ENCODE results near the gene DQX1. TPM values are rescaled to one million over a fixed set of nuclear protein-coding genes. Genes with fewer than 3 reads are reported as not detected.

The DQX1 gene
- total and polyA plus RNA-seq, 2 donors: 0.14 to 0.78 TPM

DNA sequence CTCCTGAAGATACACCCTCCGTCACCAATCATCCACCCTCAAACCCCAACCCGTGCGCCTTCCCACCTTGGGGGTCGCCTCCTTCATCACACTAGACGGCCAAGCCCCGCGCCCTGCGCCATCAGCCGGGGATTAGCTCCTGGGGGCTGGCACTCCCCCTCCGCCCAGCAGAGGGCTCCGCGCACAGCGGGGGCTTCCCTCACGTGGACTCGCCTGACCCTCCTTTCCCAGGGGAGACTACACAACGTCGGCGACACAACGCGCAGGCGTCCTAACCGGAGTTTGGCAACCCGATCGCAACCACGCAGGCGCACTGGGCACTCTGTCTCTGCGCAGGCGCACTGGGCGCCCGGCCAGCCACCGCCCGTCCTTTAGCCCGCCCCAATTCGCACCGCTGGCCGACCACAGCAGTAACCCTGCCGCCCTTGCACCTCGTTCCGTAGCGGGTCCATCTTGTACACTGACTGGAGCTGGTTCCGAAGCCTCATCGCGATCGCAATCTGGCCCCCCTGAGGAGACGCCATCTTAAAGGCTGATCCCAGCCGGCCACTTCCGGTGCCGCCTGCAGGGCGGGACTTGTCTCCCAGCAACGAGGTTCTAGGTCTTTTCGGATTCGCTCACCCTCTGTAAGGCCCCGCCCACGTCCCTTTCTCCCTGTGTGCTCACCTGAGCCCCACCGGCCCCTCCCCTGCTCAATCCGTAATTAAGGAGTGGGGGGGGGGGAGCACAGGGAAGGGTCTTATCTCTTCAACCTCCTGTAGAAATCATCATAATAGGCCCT lies 18.7 kb downstream of the DQX1 start, which contains the start of gene PCGF1:
Gene PCGF1 (minus strand): TSS at position 551 of the 781 bp plus-strand sequence. CDS start 27 bp downstream, at position 524.
- Histone ChIP-seq H3K4me3 (ENCODE audit: low read length in 2 of 2) (peak within 1 kb of the TSS; percentile 76 to 95), H3K4me1 (ENCODE audit: control insufficient read depth in 2 of 2, insufficient read depth in 2 of 2, low read length in 2 of 2) (peaks cover 21 to 36% of the 10 kb centered on the region in 2 donors), H3K9me3 (ENCODE audit: control insufficient read depth in 2 of 2, insufficient read depth in 1 of 2, low read length in 1 of 2) (peaks cover 0 to 2% of the 10 kb centered on the region in 2 donors), H3K27me3 (ENCODE audit: control insufficient read depth in 2 of 2, insufficient read depth in 1 of 2, low read length in 1 of 2) (peaks cover 61 to 83% of the 10 kb centered on the region in 2 donors), H3K27ac (ENCODE audit: low read depth in 1 of 2, low read length in 1 of 2) (peak within 1 kb of the TSS; percentile 98), H3K36me3 (ENCODE audit: control insufficient read depth in 2 of 2, insufficient read depth in 2 of 2, low read length in 1 of 2) (peaks cover 13 to 15% of the 10 kb centered on the region in 2 donors)
- WGBS: 1% methylated on average over 56 of the region's 56 CpGs
- DNase-seq (ENCODE audit: low read depth in 6 of 9, low spot score in 9 of 9): peak; percentile 98 to 100 (median 99)

DNA sequence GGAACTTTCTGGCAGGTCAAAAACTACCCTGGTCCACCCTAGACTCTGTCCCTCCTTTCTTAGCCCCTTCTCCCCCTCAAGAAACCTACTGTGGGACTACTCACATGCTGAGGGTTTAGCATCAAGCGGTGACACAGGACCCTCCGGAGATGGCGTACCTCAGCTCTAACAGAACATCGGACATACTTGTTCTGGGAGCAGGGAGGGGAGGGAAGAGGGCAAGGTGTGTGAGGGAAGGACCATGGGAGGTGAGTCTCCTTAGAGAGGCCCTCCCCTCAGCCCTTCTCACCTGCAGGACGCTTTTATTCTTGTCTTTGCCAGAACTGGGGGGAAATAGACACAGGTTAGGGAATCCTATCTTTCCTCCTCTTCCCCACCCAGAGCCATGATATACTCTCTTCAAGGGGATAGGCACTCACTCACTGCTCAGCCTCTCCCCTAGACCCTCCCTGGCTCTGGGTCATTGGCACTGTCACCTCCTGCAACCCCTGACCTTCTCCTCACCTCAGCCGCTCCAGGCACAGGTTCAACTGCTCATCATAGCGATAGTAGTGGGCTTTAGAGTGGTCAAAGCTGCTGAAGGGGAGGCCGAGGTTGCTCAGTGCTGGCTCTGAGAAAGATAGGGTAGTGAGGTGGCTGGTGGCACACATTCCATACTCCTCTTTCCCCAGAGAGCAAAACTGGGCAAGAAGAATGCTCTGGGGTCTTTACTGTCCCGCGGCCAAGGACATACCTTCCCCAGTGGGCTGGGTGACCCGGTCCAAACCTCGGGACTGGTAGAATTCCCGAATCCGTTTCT lies 20.4 kb downstream of the DQX1 start:
- WGBS: over 99% methylated on average over 14 of the region's 14 CpGs
- no peak for DNase-seq (ENCODE audit: low read depth in 6 of 9, low spot score in 9 of 9)
- Histone ChIP-seq H3K4me3 (ENCODE audit: low read length in 2 of 2) (no peak overlapping the region), H3K9me3 (ENCODE audit: control insufficient read depth in 2 of 2, insufficient read depth in 1 of 2, low read length in 1 of 2) (peaks cover 0 to 2% of the 10 kb centered on the region in 2 donors), H3K4me1 (ENCODE audit: control insufficient read depth in 2 of 2, insufficient read depth in 2 of 2, low read length in 2 of 2) (peaks cover 21 to 41% of the 10 kb centered on the region in 2 donors), H3K27me3 (ENCODE audit: control insufficient read depth in 2 of 2, insufficient read depth in 1 of 2, low read length in 1 of 2) (peaks cover 65 to 83% of the 10 kb centered on the region in 2 donors), H3K36me3 (ENCODE audit: control insufficient read depth in 2 of 2, insufficient read depth in 2 of 2, low read length in 1 of 2) (peaks cover 13 to 15% of the 10 kb centered on the region in 2 donors), H3K27ac (ENCODE audit: low read depth in 1 of 2, low read length in 1 of 2) (no peak overlapping the region)

DNA sequence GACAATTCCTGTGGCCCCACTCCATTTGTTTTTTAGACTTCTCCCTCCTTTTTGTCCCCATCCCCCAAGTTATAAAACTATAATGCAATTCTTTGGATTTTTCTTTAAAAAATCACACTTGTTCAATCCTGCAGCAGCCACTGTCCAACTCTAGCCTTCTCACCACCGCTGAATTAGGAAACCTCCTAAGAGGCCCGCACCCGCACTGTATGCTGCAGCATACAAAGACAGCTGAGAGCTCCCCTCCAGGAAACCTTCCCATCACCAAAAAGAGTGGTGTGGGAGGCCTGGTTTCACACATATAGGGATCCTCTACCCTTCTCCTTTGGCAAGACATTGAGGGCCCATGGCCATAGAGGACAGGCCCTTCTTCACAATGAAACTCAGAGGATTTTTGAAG lies 21.4 kb downstream of the DQX1 start:
- Histone ChIP-seq H3K27me3 (ENCODE audit: control insufficient read depth in 2 of 2, insufficient read depth in 1 of 2, low read length in 1 of 2) (peaks cover 66 to 83% of the 10 kb centered on the region in 2 donors), H3K27ac (ENCODE audit: low read depth in 1 of 2, low read length in 1 of 2) (no peak overlapping the region), H3K9me3 (ENCODE audit: control insufficient read depth in 2 of 2, insufficient read depth in 1 of 2, low read length in 1 of 2) (peaks cover 0 to 2% of the 10 kb centered on the region in 2 donors), H3K36me3 (ENCODE audit: control insufficient read depth in 2 of 2, insufficient read depth in 2 of 2, low read length in 1 of 2) (peaks cover 13 to 15% of the 10 kb centered on the region in 2 donors), H3K4me1 (ENCODE audit: control insufficient read depth in 2 of 2, insufficient read depth in 2 of 2, low read length in 2 of 2) (peaks cover 21 to 45% of the 10 kb centered on the region in 2 donors), H3K4me3 (ENCODE audit: low read length in 2 of 2) (no peak overlapping the region)
- WGBS: 98% methylated on average over 3 of the region's 3 CpGs
- DNase-seq (ENCODE audit: low read depth in 6 of 9, low spot score in 9 of 9): no peak

DNA sequence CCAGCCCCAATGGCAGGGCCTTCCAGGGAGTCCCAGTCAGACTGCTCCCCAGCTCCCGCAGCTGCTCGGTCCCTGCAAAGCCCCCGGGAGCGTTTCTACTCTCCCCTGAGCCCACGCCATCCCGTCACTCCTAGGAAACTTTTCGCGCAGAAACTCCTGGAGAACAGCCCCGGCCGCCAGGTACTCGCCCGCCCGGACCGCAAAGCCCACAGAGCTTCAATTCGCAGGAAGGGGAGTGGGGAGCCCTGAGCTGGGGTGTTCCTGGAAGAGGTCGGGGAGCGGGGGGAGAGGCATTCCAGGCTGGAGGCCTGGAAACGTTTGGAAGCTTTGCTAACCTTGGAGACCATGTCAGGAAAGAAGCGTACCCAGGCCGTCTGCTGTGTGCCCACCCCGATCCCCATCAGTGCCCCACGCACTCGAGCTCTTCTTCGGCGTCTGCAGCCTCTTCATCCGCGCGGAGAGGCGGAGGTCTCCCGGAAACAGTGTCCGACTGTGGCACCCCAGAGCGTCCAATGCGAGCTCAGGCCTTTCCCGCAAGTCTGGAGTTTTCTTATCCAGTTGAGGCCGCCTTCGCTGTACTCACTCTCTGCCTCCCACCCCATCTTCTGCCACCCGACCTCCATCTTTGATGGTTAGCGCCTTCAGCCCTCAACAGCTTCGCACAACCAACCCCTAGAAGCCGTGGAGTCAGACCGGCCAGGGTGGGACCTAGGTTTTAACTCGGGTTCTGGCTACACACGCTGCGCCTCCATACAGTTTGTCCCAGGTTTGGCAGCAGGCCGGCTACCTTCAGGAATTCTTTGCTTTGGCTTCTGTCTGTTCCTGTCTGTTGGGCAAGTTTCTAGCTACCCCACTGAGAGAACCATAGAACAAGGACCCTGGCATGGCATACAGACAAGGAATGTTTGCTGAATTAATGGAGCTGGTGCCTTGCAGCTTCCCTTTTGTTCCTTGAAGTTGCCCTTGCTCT lies 22.2 kb downstream of the DQX1 start:
- Histone ChIP-seq H3K27me3 (ENCODE audit: control insufficient read depth in 2 of 2, insufficient read depth in 1 of 2, low read length in 1 of 2) (peaks cover 67 to 84% of the 10 kb centered on the region in 2 donors), H3K9me3 (ENCODE audit: control insufficient read depth in 2 of 2, insufficient read depth in 1 of 2, low read length in 1 of 2) (peaks cover 2 to 6% of the 10 kb centered on the region in 2 donors), H3K27ac (ENCODE audit: low read depth in 1 of 2, low read length in 1 of 2) (no peak overlapping the region), H3K4me3 (ENCODE audit: low read length in 2 of 2) (peak overlapping the region; percentile 19 to 39), H3K4me1 (ENCODE audit: control insufficient read depth in 2 of 2, insufficient read depth in 2 of 2, low read length in 2 of 2) (peaks cover 21 to 53% of the 10 kb centered on the region in 2 donors), H3K36me3 (ENCODE audit: control insufficient read depth in 2 of 2, insufficient read depth in 2 of 2, low read length in 1 of 2) (peaks cover 13 to 15% of the 10 kb centered on the region in 2 donors)
- no peak for DNase-seq (ENCODE audit: low read depth in 6 of 9, low spot score in 9 of 9)
- WGBS: 61% methylated on average over 45 of the region's 45 CpGs

DNA sequence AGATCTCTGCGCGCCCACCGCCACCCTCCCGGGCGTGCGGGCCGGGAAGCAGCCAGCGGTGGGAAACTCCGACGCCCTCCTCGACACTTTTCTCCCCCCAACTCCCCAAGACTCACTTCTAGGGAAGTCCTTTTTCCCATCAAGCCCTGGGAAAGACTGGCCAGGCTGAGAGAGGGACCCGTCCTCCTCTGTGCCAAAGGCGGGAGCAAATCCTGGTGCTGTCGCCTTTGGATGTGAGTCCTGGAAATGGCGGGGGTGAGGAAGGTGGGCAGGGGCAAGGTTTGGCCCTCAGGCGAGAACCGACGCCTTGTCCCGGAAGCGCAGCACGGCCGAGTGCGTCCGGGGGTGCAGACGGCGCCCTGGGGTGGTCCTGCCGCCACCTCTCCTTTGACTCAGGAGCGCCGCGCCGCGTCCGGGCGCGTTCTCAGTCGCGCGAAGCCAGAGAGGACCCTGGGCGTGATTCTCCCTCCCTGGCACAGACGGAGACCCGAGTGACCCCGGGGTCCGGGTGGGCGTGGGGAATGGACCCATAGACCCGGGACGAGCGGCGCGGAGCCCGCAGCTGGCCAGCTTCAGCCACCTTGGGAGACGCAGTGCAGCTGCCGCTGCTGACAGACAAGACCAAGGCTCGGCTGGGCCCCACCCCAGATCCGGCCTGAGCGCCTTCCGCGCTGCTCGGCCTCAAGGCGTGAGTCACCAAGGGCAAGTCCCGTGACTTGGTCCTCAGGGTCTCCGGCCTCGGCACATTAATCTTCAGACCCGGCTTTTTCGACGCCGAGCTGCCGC lies 23.1 kb downstream of the DQX1 start:
- 2% methylated on average over 67 of the region's 67 CpGs for WGBS
- H3K27ac ChIP-seq (ENCODE audit: low read depth in 1 of 2, low read length in 1 of 2): no peak overlapping the region
- peak overlapping the region; percentile 19 to 39 for H3K4me3 ChIP-seq (ENCODE audit: low read length in 2 of 2)
- peaks cover 26 to 56% of the 10 kb centered on the region in 2 donors for H3K4me1 ChIP-seq (ENCODE audit: control insufficient read depth in 2 of 2, insufficient read depth in 2 of 2, low read length in 2 of 2)
- DNase-seq (ENCODE audit: low read depth in 6 of 9, low spot score in 9 of 9): no peak
- peaks cover 13 to 15% of the 10 kb centered on the region in 2 donors for H3K36me3 ChIP-seq (ENCODE audit: control insufficient read depth in 2 of 2, insufficient read depth in 2 of 2, low read length in 1 of 2)
- H3K9me3 ChIP-seq (ENCODE audit: control insufficient read depth in 2 of 2, insufficient read depth in 1 of 2, low read length in 1 of 2): peaks cover 2 to 8% of the 10 kb centered on the region in 2 donors
- peaks cover 76 to 84% of the 10 kb centered on the region in 2 donors for H3K27me3 ChIP-seq (ENCODE audit: control insufficient read depth in 2 of 2, insufficient read depth in 1 of 2, low read length in 1 of 2)

DNA sequence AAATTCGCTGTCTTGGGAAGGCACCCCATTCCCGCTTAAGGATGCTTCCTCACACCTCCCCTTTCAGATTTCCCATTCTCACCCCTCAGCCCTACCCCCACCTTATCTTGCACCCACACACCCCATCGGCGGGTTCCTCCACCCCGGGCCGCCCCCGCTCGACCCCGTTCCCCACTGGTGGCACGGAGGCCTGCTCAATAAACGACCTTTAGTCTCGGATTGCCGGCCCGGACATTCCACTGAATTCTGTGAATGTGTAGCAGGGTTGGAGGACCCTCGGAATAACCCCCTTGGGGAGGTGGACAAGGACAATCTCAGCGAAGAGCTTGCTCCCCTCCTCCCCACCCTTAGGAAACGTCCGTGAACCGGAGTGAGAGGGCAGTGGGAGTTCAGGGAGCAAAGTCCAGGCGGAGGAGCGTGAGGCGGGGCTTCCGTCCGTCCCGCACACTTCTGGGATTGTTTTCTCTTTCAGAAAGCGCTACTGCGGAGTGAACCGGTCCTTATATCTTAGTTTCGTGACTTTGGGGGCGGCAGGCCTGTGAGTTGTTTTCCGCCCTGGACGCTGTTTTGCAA lies 23.8 kb downstream of the DQX1 start:
- no peak for DNase-seq (ENCODE audit: low read depth in 6 of 9, low spot score in 9 of 9)
- Histone ChIP-seq H3K27me3 (ENCODE audit: control insufficient read depth in 2 of 2, insufficient read depth in 1 of 2, low read length in 1 of 2) (peaks cover 83 to 89% of the 10 kb centered on the region in 2 donors), H3K4me1 (ENCODE audit: control insufficient read depth in 2 of 2, insufficient read depth in 2 of 2, low read length in 2 of 2) (peaks cover 28 to 60% of the 10 kb centered on the region in 2 donors)

DNA sequence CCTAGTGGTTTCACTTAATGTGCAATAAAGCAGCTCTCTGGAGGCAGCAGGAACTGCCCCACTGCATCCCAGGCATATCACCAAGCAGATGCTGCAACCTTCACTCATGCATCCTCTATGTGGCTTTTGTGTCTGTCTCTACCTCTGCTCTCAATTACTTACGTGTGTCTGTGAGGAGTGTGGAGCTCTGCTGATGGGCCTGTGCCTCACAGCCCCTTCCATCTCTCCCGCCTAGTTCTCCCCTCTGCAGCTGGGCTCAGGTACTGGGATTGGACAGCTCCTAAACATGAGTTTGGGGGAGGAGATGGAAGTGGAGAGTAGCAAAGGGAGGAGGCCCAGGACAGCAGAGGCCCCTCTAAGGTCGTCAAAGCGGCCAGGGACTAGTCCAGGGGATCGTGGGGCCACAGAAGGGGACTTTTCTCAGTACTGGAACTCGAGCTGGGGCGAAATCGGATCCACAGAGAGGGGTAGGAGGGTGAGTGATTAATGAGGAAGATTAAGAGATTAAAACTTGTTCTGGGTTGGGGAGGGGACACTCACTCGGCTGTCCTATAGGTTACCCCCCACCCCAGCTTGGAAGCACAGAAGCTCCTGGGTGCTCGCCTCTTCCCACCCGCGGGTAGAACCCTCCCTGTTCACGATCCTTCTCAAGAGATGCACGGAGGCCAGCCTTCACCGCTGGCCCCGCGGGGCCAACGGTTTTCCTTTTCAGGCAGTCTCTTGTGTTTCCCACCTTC lies 24.5 kb downstream of the DQX1 start:
- Histone ChIP-seq H3K4me1 (ENCODE audit: control insufficient read depth in 2 of 2, insufficient read depth in 2 of 2, low read length in 2 of 2) (peaks cover 21 to 54% of the 10 kb centered on the region in 2 donors), H3K9me3 (ENCODE audit: control insufficient read depth in 2 of 2, insufficient read depth in 1 of 2, low read length in 1 of 2) (peaks cover 2 to 12% of the 10 kb centered on the region in 2 donors), H3K36me3 (ENCODE audit: control insufficient read depth in 2 of 2, insufficient read depth in 2 of 2, low read length in 1 of 2) (peaks cover 13 to 15% of the 10 kb centered on the region in 2 donors), H3K27me3 (ENCODE audit: control insufficient read depth in 2 of 2, insufficient read depth in 1 of 2, low read length in 1 of 2) (peaks cover 89 to 97% of the 10 kb centered on the region in 2 donors), H3K4me3 (ENCODE audit: low read length in 2 of 2) (no peak overlapping the region), H3K27ac (ENCODE audit: low read depth in 1 of 2, low read length in 1 of 2) (peak overlapping the region in 1 of 2 donors; percentile 8)
- WGBS: 77% methylated on average over 18 of the region's 18 CpGs
- DNase-seq (ENCODE audit: low read depth in 6 of 9, low spot score in 9 of 9): no peak

More for the DNA sequence above, 23.8 kb downstream of the DQX1 start:
- peaks cover 2 to 12% of the 10 kb centered on the region in 2 donors for H3K9me3 ChIP-seq (ENCODE audit: control insufficient read depth in 2 of 2, insufficient read depth in 1 of 2, low read length in 1 of 2)
- WGBS: 12% methylated on average over 32 of the region's 32 CpGs
- no peak overlapping the region for H3K27ac ChIP-seq (ENCODE audit: low read depth in 1 of 2, low read length in 1 of 2)
- peak overlapping the region; percentile 19 to 39 for H3K4me3 ChIP-seq (ENCODE audit: low read length in 2 of 2)
- H3K36me3 ChIP-seq (ENCODE audit: control insufficient read depth in 2 of 2, insufficient read depth in 2 of 2, low read length in 1 of 2): peaks cover 13 to 15% of the 10 kb centered on the region in 2 donors

All from thymus (tissue), 11 donors.